B cell (primary cell): ENCODE measurements around the gene PHLDB2. TPM values are rescaled to one million over a fixed set of nuclear protein-coding genes. Genes with fewer than 3 reads are reported as not detected.

Experiments used
- ATAC-seq: fragments of 200-7000 bp; cut with Tn5 transposase; one replicate; pipeline ENCODE4 v1.10.0; 2021; ENCODE audit warnings: low read depth, mild to moderate bottlenecking, moderate number of reproducible peaks, moderate library complexity
- CTCF ChIA-PET: fragments of 350-600 bp; sonication (Branson Sonifier 250); formaldehyde crosslinking; loops from one replicate; lab custom pipeline; 2021; ENCODE audit warnings: antibody characterized with exemption, inconsistent platforms; lab: Charles Lee
- POLR2A ChIA-PET: fragments of 350-600 bp; sonication (Branson Sonifier 250); formaldehyde crosslinking; loops from one replicate; lab custom pipeline; 2021; ENCODE audit warnings: antibody characterized with exemption; lab: Charles Lee
- DNase-seq: peaks from one replicate; pipeline ENCODE4 v3.0.0; 2013
- H2AFZ ChIP-seq: 2 replicates; pipeline ENCODE4 v1.6.1; 2012; ENCODE audit warnings: mild to moderate bottlenecking, low read depth, low read length; ENCODE audit not compliant: insufficient read depth, poor library complexity, severe bottlenecking
- H3K27ac ChIP-seq, 2 donors: 1 replicate in 1 of 2; 2 replicates in 1 of 2; pipeline ENCODE4 v1.5.1; 2012 to 2013; ENCODE audit warnings: low read length in 2 of 2, mild to moderate bottlenecking in 2 of 2, moderate library complexity in 1 of 2
- H3K27me3 ChIP-seq, 4 experiments: fragments of 200-600 bp in 1 of 4; sonication (generic) in 1 of 4; replicated peaks in 1 of 4; 1 replicate in 2 of 4; 2 replicates in 2 of 4; pipeline versions ENCODE4 v1.6.1 to v1.7.0; 2013 to 2016; ENCODE audit warnings: low read length in 3 of 4, mild to moderate bottlenecking in 2 of 4, mixed read lengths in 1 of 4, moderate library complexity in 1 of 4; ENCODE audit not compliant: insufficient read depth in 4 of 4, control insufficient read depth in 3 of 4; ENCODE audit errors: control extremely low read depth in 1 of 4
- H3K36me3 ChIP-seq, 2 experiments: replicated peaks in 1 of 2; 1 replicate in 1 of 2; 2 replicates in 1 of 2; pipeline versions ENCODE4 v1.6.1 to v1.7.1; 2013; ENCODE audit warnings: low read length in 1 of 2; ENCODE audit not compliant: insufficient read depth in 2 of 2, control insufficient read depth in 1 of 2; ENCODE audit errors: control extremely low read depth in 1 of 2, extremely low read depth in 1 of 2
- H3K4me1 ChIP-seq, 2 donors: fragments of 200-600 bp in 1 of 2; sonication (generic) in 1 of 2; 1 replicate in 1 of 2; 2 replicates in 1 of 2; pipeline versions ENCODE4 v1.5.1 to v1.6.1; 2013 to 2017; ENCODE audit warnings: low read length in 2 of 2; ENCODE audit not compliant: control insufficient read depth in 2 of 2, insufficient read depth in 2 of 2
- H3K4me2 ChIP-seq: replicated peaks from 2 replicates; pipeline ENCODE3; 2012; ENCODE audit warnings: mild to moderate bottlenecking, low read depth, low read length; ENCODE audit not compliant: poor library complexity, severe bottlenecking
- H3K4me3 ChIP-seq, 5 experiments: fragments of 200-600 bp in 1 of 5; sonication (generic) in 1 of 5; 1 replicate in 3 of 5; 2 replicates in 2 of 5; pipeline versions ENCODE4 v1.5.1 to v1.7.0; 2011 to 2016; ENCODE audit warnings: low read length in 4 of 5, mild to moderate bottlenecking in 4 of 5, low read depth in 2 of 5, control low read depth in 1 of 5, moderate library complexity in 1 of 5; ENCODE audit not compliant: insufficient read depth in 1 of 5; ENCODE audit errors: control extremely low read depth in 1 of 5, extremely low read depth in 1 of 5
- H3K79me2 ChIP-seq: fragments of 200-600 bp; sonication (generic); one replicate; pipeline ENCODE4 v1.6.0; 2016; ENCODE audit warnings: low read length; ENCODE audit not compliant: control insufficient read depth, insufficient read depth
- H3K9ac ChIP-seq: fragments of 200-600 bp; sonication (generic); 2 replicates; pipeline ENCODE4 v1.6.1; 2017; ENCODE audit warnings: mild to moderate bottlenecking, low read length, moderate library complexity
- H3K9me3 ChIP-seq, 3 donors: one replicate each; pipeline versions ENCODE4 v1.6.1 to v1.7.1; 2013; ENCODE audit warnings: low read length in 2 of 3; ENCODE audit not compliant: control insufficient read depth in 2 of 3, insufficient read depth in 1 of 3; ENCODE audit errors: control extremely low read depth in 1 of 3
- H4K20me1 ChIP-seq: 2 replicates; pipeline ENCODE4 v1.6.0; 2012; ENCODE audit warnings: mild to moderate bottlenecking, low read length; ENCODE audit not compliant: insufficient read depth, control insufficient read depth, poor library complexity, severe bottlenecking
- H3K27ac Mint-ChIP-seq: one replicate; pipeline ENCODE4 v1.8.0; 2021; ENCODE audit warnings: mixed read lengths
- H3K27me3 Mint-ChIP-seq: one replicate; pipeline ENCODE4 v1.8.0; 2021; ENCODE audit warnings: mixed read lengths
- H3K4me1 Mint-ChIP-seq: one replicate; pipeline ENCODE4 v1.8.0; 2021; ENCODE audit warnings: mixed read lengths
- H3K4me3 Mint-ChIP-seq: one replicate; pipeline ENCODE4 v1.8.0; 2021; ENCODE audit warnings: mixed read lengths
- H3K9me3 Mint-ChIP-seq: one replicate; pipeline ENCODE4 v1.8.0; 2022; ENCODE audit warnings: mixed read lengths; ENCODE audit not compliant: insufficient read depth
- CTCF ChIP-seq: fragments of 200-600 bp; IDR thresholded peaks from one replicate; pipeline ENCODE4 v1.8.0; 2022; ENCODE audit warnings: antibody characterized with exemption, mild to moderate bottlenecking
- EZH2 ChIP-seq: IDR thresholded peaks from 2 replicates; pipeline ENCODE4 v1.6.1; 2012; ENCODE audit warnings: borderline replicate concordance, low read depth, mild to moderate bottlenecking, moderate library complexity, low read length; ENCODE audit not compliant: insufficient read depth, poor library complexity, severe bottlenecking
- WGBS: methylation state at CpG from one replicate; pipeline ENCODE4 v1.1.5; 2013; ENCODE audit warnings: missing lambda C conversion rate; ENCODE audit not compliant: insufficient coverage; 5-methylcytosine and 5-hydroxymethylcytosine counted together
- intact Hi-C: fragments of 100-400 bp; cut with micrococcal nuclease; formaldehyde crosslinking; loops from one replicate; pipeline ENCODE4 v1.10.0; 2022
- polyA plus RNA-seq: library from polyadenylated mRNA; depleted of rRNA; stranded (reverse); fragments of >200 nt; gene quantifications from 2 replicates; pipeline ENCODE4 v1.2.3, GENCODE V29; 2012
- total RNA-seq, 2 donors: library from RNA; stranded (reverse); fragments of 120-200 nt in 1 of 2; gene quantifications; 1 replicate in 1 of 2; 2 replicates in 1 of 2; pipeline versions ENCODE4 v1.2.3 to v1.2.4, GENCODE V29; 2013 to 2022

PHLDB2 gene
- total and polyA plus RNA-seq, 2 donors (not counting 1 experiment from before 2014, with no cell fraction given), result 1.3 to 6.3 TPM

GRCh38 chr3:111952866-111953450 lies 93.9 kb downstream of the PHLDB2 start:
- H3K4me3 ChIP-seq, result no peak overlapping the region
- no peak for ATAC-seq
- Mint-ChIP-seq H3K27ac (no peak overlapping the region), H3K4me3 (no peak overlapping the region), H3K4me1 (no peaks in the 10 kb centered on the region), H3K9me3 (no peaks in the 10 kb centered on the region), H3K27me3 (peaks cover 3% of the 10 kb centered on the region)
- no peak overlapping the region for H2AFZ ChIP-seq
- no peaks in the 10 kb centered on the region for H3K27me3 ChIP-seq
- ChIA-PET POLR2A (no interaction called here), CTCF (interaction anchor here (0.7 to 1.5 kb wide), 2 partner anchors 15 to 284 kb away, joined by 3 to 7 read pairs; no protein-coding TSS in a partner anchor)
- TF ChIP-seq EZH2 (no peak), CTCF (no peak)
- no peaks in the 10 kb centered on the region for H3K36me3 ChIP-seq
- DNase-seq, result no peak
- intact Hi-C loops, result no loop called here
- 96% methylated on average over 3 of the region's 6 CpGs for WGBS
- H3K4me1 ChIP-seq, result no peaks in the 10 kb centered on the region
- H3K79me2 ChIP-seq, result no peaks in the 10 kb centered on the region
- H3K27ac ChIP-seq, result no peak overlapping the region
- H4K20me1 ChIP-seq, result no peaks in the 10 kb centered on the region
- no peak overlapping the region for H3K9ac ChIP-seq
- H3K4me2 ChIP-seq, result no peak overlapping the region
- no peaks in the 10 kb centered on the region for H3K9me3 ChIP-seq

- H3K9ac ChIP-seq, result no peak overlapping the region
- H3K4me3 ChIP-seq, result no peak overlapping the region
- no peak overlapping the region for H2AFZ ChIP-seq
- H3K27me3 Mint-ChIP-seq, result peaks cover 3% of the 10 kb centered on the region
- H3K27me3 ChIP-seq, result no peaks in the 10 kb centered on the region
- H3K36me3 ChIP-seq, result no peaks in the 10 kb centered on the region
- ATAC-seq (no peak), DNase-seq (no peak)
- H3K4me1 ChIP-seq, result no peaks in the 10 kb centered on the region
- H3K27ac ChIP-seq, result no peak overlapping the region
- no peak overlapping the region for H3K27ac Mint-ChIP-seq
- no peaks in the 10 kb centered on the region for H3K9me3 Mint-ChIP-seq
- no peaks in the 10 kb centered on the region for H4K20me1 ChIP-seq
- no peaks in the 10 kb centered on the region for H3K9me3 ChIP-seq
- no peaks in the 10 kb centered on the region for H3K79me2 ChIP-seq
- ChIA-PET POLR2A (no interaction called here), CTCF (interaction anchor here (1.8 kb wide), 1 partner anchor 236 kb away, joined by 5 read pairs; no protein-coding TSS in a partner anchor)
- TF ChIP-seq EZH2 (no peak), CTCF (no peak)
- H3K4me2 ChIP-seq, result no peak overlapping the region
- intact Hi-C loops, result no loop called here
- H3K4me3 Mint-ChIP-seq, result no peak overlapping the region
- H3K4me1 Mint-ChIP-seq, result no peaks in the 10 kb centered on the region
- 100% methylated on average over 1 of the region's 6 CpGs for WGBS
Measured at GRCh38 chr3:111954228-111954990, 95.3 kb downstream of the PHLDB2 start.
